AG04450 (cell line): ENCODE measurements around the gene MYO5A. TPM values are rescaled to one million over a fixed set of nuclear protein-coding genes. Genes with fewer than 3 reads are reported as not detected.

ENCODE experiments used
- CTCF ChIA-PET: fragments of 300-600, 350-600 bp; formaldehyde crosslinking; extraction: SDS; loops from one replicate; lab custom pipeline; 2022; ENCODE audit warnings: antibody characterized with exemption, inconsistent platforms; lab: Charles Lee
- POLR2A ChIA-PET: fragments of 350-600 bp; formaldehyde crosslinking; extraction: SDS; loops from one replicate; lab custom pipeline; 2021; ENCODE audit warnings: antibody characterized with exemption, inconsistent platforms; lab: Yijun Ruan, JAX
- DNase-seq: peaks from one replicate; pipeline ENCODE4 v3.0.0-alpha.2; 2011; ENCODE audit warnings: low read depth, low spot score
- H3K27ac ChIP-seq: one replicate; pipeline ENCODE4 v1.5.1; 2012; ENCODE audit warnings: low read depth, low read length, control low read depth
- H3K27me3 ChIP-seq: one replicate; pipeline ENCODE4 v1.6.0; 2012; ENCODE audit warnings: low read length; ENCODE audit not compliant: control insufficient read depth, insufficient read depth
- H3K4me3 ChIP-seq: 2 replicates; pipeline ENCODE4 v1.5.1; 2011; ENCODE audit warnings: mild to moderate bottlenecking, low read depth, low read length, control low read depth
- H3K9me3 ChIP-seq: 2 replicates; pipeline ENCODE4 v1.5.1; 2012; ENCODE audit warnings: low read length; ENCODE audit not compliant: control insufficient read depth, insufficient read depth
- CTCF ChIP-seq: IDR thresholded peaks from 2 replicates; pipeline ENCODE4 v1.5.1; 2011; ENCODE audit warnings: low read depth, low read length, control low read depth, inconsistent platforms
- polyA plus RNA-seq: library from polyadenylated mRNA; depleted of rRNA; stranded (reverse); fragments of >200 nt; gene quantifications from 2 replicates; pipeline ENCODE4 v1.2.3, GENCODE V29; 2011

MYO5A gene
- polyA plus RNA-seq, 1 experiment: 37.2 TPM

GRCh38 chr15:52361494-52361893 is 167.2 kb downstream of the MYO5A start:
- no peak for TF ChIP-seq CTCF
- ChIA-PET CTCF (interaction anchor here (0.6 to 1.3 kb wide), 2 partner anchors 105 to 107 kb away, joined by 4 read pairs; no protein-coding TSS in a partner anchor), POLR2A (no interaction called here)
- DNase-seq: no peak
- Histone ChIP-seq H3K27ac (no peak overlapping the region), H3K4me3 (no peak overlapping the region), H3K9me3 (no peaks in the 10 kb centered on the region), H3K27me3 (no peaks in the 10 kb centered on the region)

GRCh38 chr15:52360229-52361203 is 168.2 kb downstream of the MYO5A start:
- H3K27me3 ChIP-seq: no peaks in the 10 kb centered on the region
- DNase-seq: no peak
- ChIA-PET CTCF (no interaction called here), POLR2A (no interaction called here)
- no peak for TF ChIP-seq CTCF
- no peaks in the 10 kb centered on the region for H3K9me3 ChIP-seq
- no peak overlapping the region for H3K27ac ChIP-seq
- no peak overlapping the region for H3K4me3 ChIP-seq

- Histone ChIP-seq H3K9me3 (no peaks in the 10 kb centered on the region), H3K4me3 (no peak overlapping the region), H3K27ac (no peak overlapping the region), H3K27me3 (no peaks in the 10 kb centered on the region)
- TF ChIP-seq CTCF: no peak
- DNase-seq: no peak
- ChIA-PET POLR2A (no interaction called here), CTCF (no interaction called here)
These were observed 169.0 kb downstream of the MYO5A start for GRCh38 chr15:52359722-52360121.

GRCh38 chr15:52357949-52358348 is 170.7 kb downstream of the MYO5A start:
- no peaks in the 10 kb centered on the region for H3K27me3 ChIP-seq
- ChIA-PET CTCF (interaction anchor here (0.9 kb wide), 1 partner anchor 23 kb away, joined by 3 read pairs; no protein-coding TSS in a partner anchor), POLR2A (no interaction called here)
- H3K9me3 ChIP-seq: no peaks in the 10 kb centered on the region
- no peak overlapping the region for H3K27ac ChIP-seq
- no peak overlapping the region for H3K4me3 ChIP-seq
- TF ChIP-seq CTCF: no peak
- no peak for DNase-seq

- Histone ChIP-seq H3K9me3 (no peaks in the 10 kb centered on the region), H3K4me3 (no peak overlapping the region), H3K27me3 (no peaks in the 10 kb centered on the region), H3K27ac (no peak overlapping the region)
- POLR2A ChIA-PET: no interaction called here
- CTCF ChIA-PET: no interaction called here
- no peak for DNase-seq
- no peak for TF ChIP-seq CTCF
These were observed 176.6 kb downstream of the MYO5A start for GRCh38 chr15:52352086-52352485.
